Measurements from ENCODE around the gene TMEM183A. TPM values are rescaled to one million over a fixed set of nuclear protein-coding genes. Genes with fewer than 3 reads are reported as not detected.
"Not testable (repeated sequence)": the region's sequence is repeated elsewhere in the genome, so short reads cannot be mapped to it uniquely, and the experiment has no call there.

TMEM183A gene
- total and polyA plus RNA-seq, 5 experiments from 2014 or later, result 46.2 to 92.0 (median 53.6) TPM

DNA sequence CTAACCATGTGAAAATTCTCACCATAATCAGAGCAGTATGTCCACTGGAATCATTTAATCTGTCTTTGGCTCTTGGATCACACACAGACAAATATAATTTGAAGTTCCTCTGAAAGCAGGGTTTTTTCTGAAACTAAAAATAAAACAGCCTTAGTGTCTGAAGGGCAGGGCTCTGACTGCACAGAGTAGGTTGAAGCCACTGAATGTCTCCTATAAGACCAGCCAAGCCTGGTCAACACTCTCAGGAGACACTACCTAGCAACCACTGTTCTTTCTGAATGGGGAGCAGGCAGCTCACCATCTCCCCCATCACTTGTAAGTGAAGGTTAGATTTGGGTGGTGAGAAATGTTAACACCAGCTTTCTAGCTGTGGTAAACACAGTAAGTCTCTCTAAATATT lies 16.1 kb upstream of the TMEM183A start:
- POLR2A ChIA-PET, result no interaction called here
- DNase-seq, result no peak
- Mint-ChIP-seq H3K27ac (no peak overlapping the region), H3K9me3 (peaks cover 0 to 8% (median 0%) of the 10 kb centered on the region in 9 donors), H3K4me1 (peaks cover 0 to 26% (median 0%) of the 10 kb centered on the region in 4 donors), H3K4me3 (no peak overlapping the region), H3K27me3 (peaks cover 5 to 40% (median 31%) of the 10 kb centered on the region in 5 donors), H3K36me3 (no peaks in the 10 kb centered on the region)
- no peak for ATAC-seq

- POLR2A ChIA-PET, result interaction anchor here (1.4 kb wide), 1 partner anchor 12 kb away, joined by 3 read pairs; the partner anchor contains the start of gene TMEM183A
Observed at GRCh38 chr1:202994756-202995155, 12.4 kb upstream of the TMEM183A start.

GRCh38 chr1:202998836-202999750 lies 8.1 kb upstream of the TMEM183A start:
- peak; percentile 37 to 80 (median 66) for DNase-seq
- Mint-ChIP-seq H3K27me3 (peaks cover 4 to 38% (median 21%) of the 10 kb centered on the region in 5 donors), H3K4me1 (peaks cover 0 to 9% (median 6%) of the 10 kb centered on the region in 4 donors), H3K36me3 (no peaks in the 10 kb centered on the region), H3K9me3 (no peaks in the 10 kb centered on the region), H3K27ac (peak overlapping the region in 6 of 10 donors; percentile 18 to 77 (median 45)), H3K4me3 (peak overlapping the region; percentile 23 to 66 (median 45))
- peak; percentile 67 to 69 for ATAC-seq
- POLR2A ChIA-PET, result interaction anchor here (1.3 to 1.5 kb wide), 2 partner anchors 31 to 72 kb away, joined by 3 to 4 read pairs; partner anchors contain the start of gene KLHL12

More at GRCh38 chr1:202994756-202995155, 12.4 kb upstream of the TMEM183A start:
- DNase-seq (no peak), ATAC-seq (no peak)
- no peaks in the 10 kb centered on the region for H3K36me3 Mint-ChIP-seq
- H3K27ac Mint-ChIP-seq, result no peak overlapping the region
- peaks cover 7 to 58% (median 32%) of the 10 kb centered on the region in 5 donors for H3K27me3 Mint-ChIP-seq
- no peak overlapping the region for H3K4me3 Mint-ChIP-seq
- H3K9me3 Mint-ChIP-seq, result peaks cover 0 to 8% (median 0%) of the 10 kb centered on the region in 9 donors
- peaks cover 0 to 22% (median 6%) of the 10 kb centered on the region in 4 donors for H3K4me1 Mint-ChIP-seq

GRCh38 chr1:203000217-203000944 lies 6.8 kb upstream of the TMEM183A start:
- Mint-ChIP-seq H3K9me3 (no peaks in the 10 kb centered on the region), H3K4me1 (peaks cover 0 to 10% (median 6%) of the 10 kb centered on the region in 4 donors), H3K4me3 (no peak overlapping the region), H3K27me3 (peaks cover 2 to 25% (median 11%) of the 10 kb centered on the region in 5 donors), H3K27ac (peak overlapping the region in 1 of 10 donors; percentile 46), H3K36me3 (no peaks in the 10 kb centered on the region)
- DNase-seq (no peak), ATAC-seq (no peak)
- POLR2A ChIA-PET, result interaction anchor here (1.5 kb wide), 1 partner anchor 73 kb away, joined by 4 read pairs; the partner anchor contains the start of gene KLHL12

DNA sequence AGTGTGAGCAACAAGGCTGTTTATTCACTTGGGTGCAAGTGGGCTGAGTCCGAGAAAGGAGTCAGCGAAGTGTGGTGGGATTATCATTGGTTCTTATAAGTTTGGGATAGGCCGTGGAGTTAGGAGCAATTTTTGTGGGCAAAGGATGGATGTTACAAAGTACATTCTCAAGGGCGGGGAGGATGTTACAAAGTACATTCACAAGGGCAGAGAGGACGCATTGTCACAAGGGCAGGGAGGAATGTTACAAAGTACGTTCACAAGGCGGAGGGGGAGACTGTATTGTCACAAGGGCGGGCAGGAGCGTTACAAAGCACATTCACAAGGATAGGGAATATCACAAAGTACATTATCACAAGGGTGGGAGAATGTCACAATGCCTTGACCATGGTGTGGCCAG lies 5.2 kb upstream of the TMEM183A start:
- POLR2A ChIA-PET, result no interaction called here
- DNase-seq, result no peak
- no peak overlapping the region for H3K4me3 Mint-ChIP-seq

GRCh38 chr1:203002951-203003350 lies 4.2 kb upstream of the TMEM183A start:
- Mint-ChIP-seq H3K4me3 (peak overlapping the region in 1 of 10 donors; percentile 14), H3K4me1 (peaks cover 6 to 29% (median 25%) of the 10 kb centered on the region in 4 donors), H3K27ac (no peak overlapping the region), H3K9me3 (no peaks in the 10 kb centered on the region), H3K27me3 (peaks cover 2 to 12% (median 5%) of the 10 kb centered on the region in 5 donors), H3K36me3 (peaks cover 0 to 2% (median 0%) of the 10 kb centered on the region in 3 donors)
- ATAC-seq, result no peak
- no peak for DNase-seq
- POLR2A ChIA-PET, result no interaction called here

More for the DNA sequence above, 5.2 kb upstream of the TMEM183A start:
- no peak for ATAC-seq
- Mint-ChIP-seq H3K36me3 (no peaks in the 10 kb centered on the region), H3K27me3 (peaks cover 2 to 18% (median 8%) of the 10 kb centered on the region in 5 donors), H3K9me3 (no peaks in the 10 kb centered on the region), H3K4me1 (peaks cover 6 to 23% (median 18%) of the 10 kb centered on the region in 4 donors), H3K27ac (no peak overlapping the region)

DNA sequence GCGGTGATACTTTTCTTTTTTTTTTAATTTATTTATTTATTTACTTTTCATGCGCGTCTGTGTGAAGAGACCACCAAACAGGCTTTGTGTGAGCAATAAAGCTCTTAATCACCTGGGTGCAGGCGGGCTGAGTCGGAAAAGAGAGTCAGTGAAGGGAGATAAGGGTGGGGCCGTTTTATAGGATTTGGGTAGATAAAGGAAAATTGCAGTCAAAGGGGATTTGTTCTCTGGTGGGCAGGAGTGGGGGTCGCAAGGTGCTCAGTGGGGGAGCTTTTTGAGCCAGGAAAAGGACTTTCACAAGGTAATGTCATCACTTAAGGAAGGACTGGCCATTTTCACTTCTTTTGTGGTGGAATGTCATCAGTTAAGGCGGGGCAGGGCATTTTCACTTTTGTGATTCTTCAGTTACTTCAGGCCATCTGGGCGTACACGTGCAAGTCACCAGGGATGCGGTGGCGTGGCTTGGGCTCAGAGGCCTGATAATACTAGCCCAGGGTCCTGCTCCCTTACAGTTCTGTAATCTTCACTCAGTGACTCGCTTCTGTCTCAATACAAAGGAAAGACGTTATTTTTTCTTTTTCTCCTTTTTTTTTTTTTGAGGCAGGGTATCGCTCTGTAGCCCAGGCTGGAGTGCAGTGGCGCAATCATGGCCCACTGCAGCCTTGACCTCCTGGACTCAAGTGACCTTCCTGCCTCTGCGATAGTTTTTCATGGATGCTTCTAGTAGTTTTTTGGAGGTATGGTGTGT lies 1.6 kb upstream of the TMEM183A start:
- peak overlapping the region; percentile 94 to 99 (median 98) for H3K27ac Mint-ChIP-seq

DNA sequence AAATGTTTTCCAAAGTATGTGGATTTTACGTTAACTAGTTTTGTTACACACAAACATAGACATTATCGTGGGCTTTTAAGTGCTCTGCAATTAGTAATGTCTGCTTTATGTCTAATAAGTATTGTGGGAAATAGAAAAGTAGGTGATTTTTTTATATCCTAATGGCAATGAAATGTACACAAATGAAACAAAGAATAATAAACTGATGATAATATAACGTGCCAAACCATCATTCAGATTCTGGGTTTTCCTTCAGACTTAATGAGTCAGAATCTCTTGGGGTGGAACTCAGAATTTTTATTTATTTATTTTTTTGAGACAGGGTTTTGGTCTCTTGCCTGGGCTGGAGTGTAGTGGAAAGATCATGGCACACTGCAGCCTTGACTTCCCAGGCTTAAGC lies 2.0 kb downstream of the TMEM183A start:
- Mint-ChIP-seq H3K27me3 (peaks cover 0 to 1% (median 0%) of the 10 kb centered on the region in 5 donors), H3K9me3 (no peaks in the 10 kb centered on the region), H3K4me3 (peak overlapping the region in 8 of 10 donors; percentile 78 to 98 (median 90)), H3K27ac (peak overlapping the region in 1 of 10 donors; percentile 94), H3K4me1 (peaks cover 22 to 57% (median 51%) of the 10 kb centered on the region in 4 donors), H3K36me3 (peaks cover 5 to 56% (median 20%) of the 10 kb centered on the region in 3 donors)
- DNase-seq (no peak), ATAC-seq (no peak)
- POLR2A ChIA-PET, result interaction anchor here (0.7 kb wide), 1 partner anchor 269 kb away, joined by 6 read pairs; no protein-coding TSS in a partner anchor

More for the DNA sequence above, 1.6 kb upstream of the TMEM183A start:
- not testable (repeated sequence) for H3K27me3 Mint-ChIP-seq, H3K9me3 Mint-ChIP-seq, DNase-seq, ATAC-seq
- POLR2A ChIA-PET, result interaction anchor here (1.2 to 1.9 kb wide), 3 partner anchors 46 to 78 kb away, joined by 3 to 29 read pairs (median 5); partner anchors contain the start of gene KLHL12
- peaks cover under 1 to 22% (median 8%) of the 10 kb centered on the region in 3 donors for H3K36me3 Mint-ChIP-seq
- H3K4me1 Mint-ChIP-seq, result peaks cover 14 to 40% (median 34%) of the 10 kb centered on the region in 4 donors
- H3K4me3 Mint-ChIP-seq, result peak overlapping the region; percentile 78 to 98 (median 96)

DNA sequence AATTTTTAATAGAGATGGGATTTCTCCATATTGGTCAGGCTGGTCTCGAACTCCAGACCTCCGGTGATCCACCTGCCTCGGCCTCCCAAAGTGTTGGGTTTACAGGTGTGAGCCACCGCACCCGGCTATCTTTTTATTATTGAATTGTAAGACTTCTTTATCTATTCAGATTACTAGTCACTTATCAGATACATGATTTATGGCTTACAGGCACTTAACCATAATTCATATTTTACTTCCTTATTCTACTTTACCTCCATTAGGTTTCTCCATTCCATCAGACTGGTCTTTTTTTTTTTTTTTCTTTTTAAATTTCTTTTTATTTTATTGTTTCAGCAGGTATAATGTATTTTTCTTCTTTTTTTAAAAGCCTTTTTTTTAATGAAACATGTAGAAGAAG lies 4.4 kb downstream of the TMEM183A start:
- no peak for ATAC-seq
- POLR2A ChIA-PET, result no interaction called here
- H3K4me1 Mint-ChIP-seq, result peaks cover 18 to 60% (median 52%) of the 10 kb centered on the region in 4 donors

GRCh38 chr1:203017061-203017460 lies 9.9 kb downstream of the TMEM183A start:
- DNase-seq (no peak), ATAC-seq (no peak)
- POLR2A ChIA-PET, result interaction anchor here (0.6 kb wide), 1 partner anchor 672 kb away, joined by 3 read pairs; no protein-coding TSS in a partner anchor
- peaks cover 0 to 97% (median 23%) of the 10 kb centered on the region in 3 donors for H3K36me3 Mint-ChIP-seq
- no peak overlapping the region for H3K27ac Mint-ChIP-seq
- H3K27me3 Mint-ChIP-seq, result no peaks in the 10 kb centered on the region
- no peak overlapping the region for H3K4me3 Mint-ChIP-seq
- peaks cover 11 to 28% (median 20%) of the 10 kb centered on the region in 4 donors for H3K4me1 Mint-ChIP-seq
- no peaks in the 10 kb centered on the region for H3K9me3 Mint-ChIP-seq

More for the DNA sequence above, 4.4 kb downstream of the TMEM183A start:
- Mint-ChIP-seq H3K27me3 (peaks cover 0 to 1% (median 0%) of the 10 kb centered on the region in 5 donors), H3K27ac (peak overlapping the region in 1 of 10 donors; percentile 27), H3K36me3 (peaks cover 5 to 79% (median 28%) of the 10 kb centered on the region in 3 donors), H3K4me3 (peak overlapping the region in 1 of 10 donors; percentile 18), H3K9me3 (no peaks in the 10 kb centered on the region)
- DNase-seq, result no peak

GRCh38 chr1:203017692-203018091 lies 10.5 kb downstream of the TMEM183A start:
- no peak overlapping the region for H3K27ac Mint-ChIP-seq
- no peak for ATAC-seq
- POLR2A ChIA-PET, result no interaction called here

More at GRCh38 chr1:203017692-203018091, 10.5 kb downstream of the TMEM183A start:
- Mint-ChIP-seq H3K4me3 (no peak overlapping the region), H3K36me3 (peaks cover 0 to 97% (median 23%) of the 10 kb centered on the region in 3 donors), H3K27me3 (no peaks in the 10 kb centered on the region), H3K4me1 (peaks cover 9 to 26% (median 18%) of the 10 kb centered on the region in 4 donors), H3K9me3 (no peaks in the 10 kb centered on the region)
- no peak for DNase-seq
